ENCODE results near the gene CASP8AP2.
A peak's percentile ranks its signal among the peaks of the same experiment; 100 is the strongest.

DNA sequence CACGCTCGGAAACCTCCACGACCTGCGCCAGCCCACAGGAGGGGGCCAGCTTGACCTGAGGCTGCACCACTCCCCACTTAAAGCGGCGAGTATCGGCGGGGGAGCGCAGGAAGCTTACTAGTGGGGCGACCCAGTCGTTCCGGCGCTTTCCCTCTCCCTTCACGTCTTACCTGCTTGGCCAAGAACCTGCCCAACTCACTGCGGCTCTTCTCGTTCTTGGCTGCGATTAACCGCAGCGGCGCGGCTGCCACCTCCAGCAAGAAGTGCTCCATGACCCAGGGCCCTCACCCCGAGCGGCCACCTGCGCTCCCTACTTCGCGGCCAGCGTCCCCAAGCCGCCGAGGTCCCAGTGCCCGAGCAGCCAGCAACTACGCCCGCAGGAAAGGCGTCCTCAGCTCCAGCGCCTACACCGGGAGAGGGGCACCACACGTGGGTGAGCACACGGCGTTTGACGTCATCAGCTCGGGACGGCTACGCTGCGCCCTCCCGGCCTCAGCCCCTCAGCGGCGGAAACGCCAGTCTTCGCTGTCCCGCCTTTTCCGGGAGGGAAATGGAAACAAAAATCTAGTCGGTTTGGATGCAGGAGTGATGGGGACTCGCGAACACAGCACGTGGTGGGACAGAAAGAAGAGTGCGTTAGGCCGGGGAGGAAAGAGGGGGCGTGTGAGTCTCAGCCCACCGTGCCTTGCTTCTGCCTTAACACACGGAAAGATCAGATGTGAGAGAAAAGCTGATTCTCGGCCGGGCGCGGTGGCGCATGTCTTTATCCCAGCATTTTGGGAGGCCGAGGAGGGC, 10.1 kb upstream of the CASP8AP2 start, which contains the start of gene MDN1:
- TF ChIP-seq CTCF (IDR thresholded peaks at IDR 0.05) (no peak), MAZ (IDR thresholded peaks at IDR 0.05; ENCODE audit: borderline replicate concordance, low read depth, low read length) (no peak), ZSCAN20 (CRISPR knock-in tag; IDR thresholded peaks at IDR 0.05) (no peak), JUNB (IDR thresholded peaks at IDR 0.05) (no peak), CBX8 (IDR thresholded peaks at IDR 0.05) (no peak), GATA3 (IDR thresholded peaks at IDR 0.05; ENCODE audit: borderline replicate concordance) (no peak), POLR2A (IDR thresholded peaks at IDR 0.05; ENCODE audit: low read length) (peak; percentile 85), FOSB (CRISPR knock-in tag; IDR thresholded peaks at IDR 0.05) (no peak)
- TF ChIP-seq, protein P1, sequence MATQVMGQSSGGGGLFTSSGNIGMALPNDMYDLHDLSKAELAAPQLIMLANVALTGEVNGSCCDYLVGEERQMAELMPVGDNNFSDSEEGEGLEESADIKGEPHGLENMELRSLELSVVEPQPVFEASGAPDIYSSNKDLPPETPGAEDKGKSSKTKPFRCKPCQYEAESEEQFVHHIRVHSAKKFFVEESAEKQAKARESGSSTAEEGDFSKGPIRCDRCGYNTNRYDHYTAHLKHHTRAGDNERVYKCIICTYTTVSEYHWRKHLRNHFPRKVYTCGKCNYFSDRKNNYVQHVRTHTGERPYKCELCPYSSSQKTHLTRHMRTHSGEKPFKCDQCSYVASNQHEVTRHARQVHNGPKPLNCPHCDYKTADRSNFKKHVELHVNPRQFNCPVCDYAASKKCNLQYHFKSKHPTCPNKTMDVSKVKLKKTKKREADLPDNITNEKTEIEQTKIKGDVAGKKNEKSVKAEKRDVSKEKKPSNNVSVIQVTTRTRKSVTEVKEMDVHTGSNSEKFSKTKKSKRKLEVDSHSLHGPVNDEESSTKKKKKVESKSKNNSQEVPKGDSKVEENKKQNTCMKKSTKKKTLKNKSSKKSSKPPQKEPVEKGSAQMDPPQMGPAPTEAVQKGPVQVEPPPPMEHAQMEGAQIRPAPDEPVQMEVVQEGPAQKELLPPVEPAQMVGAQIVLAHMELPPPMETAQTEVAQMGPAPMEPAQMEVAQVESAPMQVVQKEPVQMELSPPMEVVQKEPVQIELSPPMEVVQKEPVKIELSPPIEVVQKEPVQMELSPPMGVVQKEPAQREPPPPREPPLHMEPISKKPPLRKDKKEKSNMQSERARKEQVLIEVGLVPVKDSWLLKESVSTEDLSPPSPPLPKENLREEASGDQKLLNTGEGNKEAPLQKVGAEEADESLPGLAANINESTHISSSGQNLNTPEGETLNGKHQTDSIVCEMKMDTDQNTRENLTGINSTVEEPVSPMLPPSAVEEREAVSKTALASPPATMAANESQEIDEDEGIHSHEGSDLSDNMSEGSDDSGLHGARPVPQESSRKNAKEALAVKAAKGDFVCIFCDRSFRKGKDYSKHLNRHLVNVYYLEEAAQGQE (IDR thresholded peaks at IDR 0.05) = no peak
- TF ChIP-seq, protein P2, sequence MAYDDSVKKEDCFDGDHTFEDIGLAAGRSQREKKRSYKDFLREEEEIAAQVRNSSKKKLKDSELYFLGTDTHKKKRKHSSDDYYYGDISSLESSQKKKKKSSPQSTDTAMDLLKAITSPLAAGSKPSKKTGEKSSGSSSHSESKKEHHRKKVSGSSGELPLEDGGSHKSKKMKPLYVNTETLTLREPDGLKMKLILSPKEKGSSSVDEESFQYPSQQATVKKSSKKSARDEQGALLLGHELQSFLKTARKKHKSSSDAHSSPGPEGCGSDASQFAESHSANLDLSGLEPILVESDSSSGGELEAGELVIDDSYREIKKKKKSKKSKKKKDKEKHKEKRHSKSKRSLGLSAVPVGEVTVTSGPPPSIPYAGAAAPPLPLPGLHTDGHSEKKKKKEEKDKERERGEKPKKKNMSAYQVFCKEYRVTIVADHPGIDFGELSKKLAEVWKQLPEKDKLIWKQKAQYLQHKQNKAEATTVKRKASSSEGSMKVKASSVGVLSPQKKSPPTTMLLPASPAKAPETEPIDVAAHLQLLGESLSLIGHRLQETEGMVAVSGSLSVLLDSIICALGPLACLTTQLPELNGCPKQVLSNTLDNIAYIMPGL (CRISPR knock-in tag; IDR thresholded peaks at IDR 0.05; ENCODE audit: borderline replicate concordance) = no peak
